Neuron (in vitro differentiated cells): ENCODE measurements around the gene MIPOL1.
"Not testable (repeated sequence)": the region's sequence is repeated elsewhere in the genome, so short reads cannot be mapped to it uniquely, and the experiment has no call there.

Experiments
- H2AFZ ChIP-seq: one replicate; pipeline ENCODE4 v1.6.1; 2013; ENCODE audit warnings: low read depth, mild to moderate bottlenecking, inconsistent platforms, low read length, moderate library complexity
- H3K27me3 ChIP-seq: one replicate; pipeline ENCODE4 v1.6.1; 2013; ENCODE audit warnings: low read length; ENCODE audit not compliant: insufficient read depth
- H3K36me3 ChIP-seq: one replicate; pipeline ENCODE4 v1.6.1; 2013; ENCODE audit warnings: low read length; ENCODE audit not compliant: insufficient read depth
- H3K4me1 ChIP-seq: one replicate; pipeline ENCODE4 v1.6.1; 2013; ENCODE audit warnings: low read length; ENCODE audit not compliant: insufficient read depth
- H3K4me3 ChIP-seq: 2 replicates; pipeline ENCODE4 v1.5.1; 2013; ENCODE audit warnings: mild to moderate bottlenecking, low read length, moderate library complexity
- H3K9me3 ChIP-seq: one replicate; pipeline ENCODE4 v1.6.1; 2013; ENCODE audit warnings: low read length

MIPOL1 gene

GRCh38 chr14:37223947-37224474, 26.3 kb downstream of the MIPOL1 start:
- Histone ChIP-seq H2AFZ (no peak overlapping the region), H3K4me3 (no peak overlapping the region), H3K36me3 (no peaks in the 10 kb centered on the region), H3K9me3 (peaks cover 7% of the 10 kb centered on the region), H3K4me1 (no peaks in the 10 kb centered on the region), H3K27me3 (no peaks in the 10 kb centered on the region)

- H3K36me3 ChIP-seq, H2AFZ ChIP-seq, H3K27me3 ChIP-seq, H3K4me1 ChIP-seq, H3K4me3 ChIP-seq, H3K9me3 ChIP-seq: not testable (repeated sequence)
Measured at GRCh38 chr14:37225668-37226067, 27.9 kb downstream of the MIPOL1 start.

GRCh38 chr14:37230551-37231194, 32.9 kb downstream of the MIPOL1 start:
- no peaks in the 10 kb centered on the region for H3K27me3 ChIP-seq
- H3K36me3 ChIP-seq = no peaks in the 10 kb centered on the region
- no peak overlapping the region for H3K4me3 ChIP-seq
- no peaks in the 10 kb centered on the region for H3K4me1 ChIP-seq
- no peaks in the 10 kb centered on the region for H3K9me3 ChIP-seq
- H2AFZ ChIP-seq = no peak overlapping the region

- Histone ChIP-seq H3K9me3 (no peaks in the 10 kb centered on the region), H3K4me3 (no peak overlapping the region), H2AFZ (no peak overlapping the region), H3K36me3 (no peaks in the 10 kb centered on the region), H3K4me1 (no peaks in the 10 kb centered on the region), H3K27me3 (no peaks in the 10 kb centered on the region)
Measured at GRCh38 chr14:37232907-37233481, 35.3 kb downstream of the MIPOL1 start.

GRCh38 chr14:37234222-37234621, 36.5 kb downstream of the MIPOL1 start:
- Histone ChIP-seq H3K27me3 (no peaks in the 10 kb centered on the region), H3K9me3 (no peaks in the 10 kb centered on the region), H3K36me3 (no peaks in the 10 kb centered on the region), H3K4me1 (no peaks in the 10 kb centered on the region), H2AFZ (no peak overlapping the region), H3K4me3 (no peak overlapping the region)

- H3K4me3 ChIP-seq, H3K9me3 ChIP-seq, H3K36me3 ChIP-seq, H3K27me3 ChIP-seq, H3K4me1 ChIP-seq, H2AFZ ChIP-seq: not testable (repeated sequence)
Measured at GRCh38 chr14:37236044-37236443, 38.3 kb downstream of the MIPOL1 start.

GRCh38 chr14:37237094-37237493, 39.4 kb downstream of the MIPOL1 start:
- Histone ChIP-seq H3K27me3 (no peaks in the 10 kb centered on the region), H3K36me3 (no peaks in the 10 kb centered on the region), H3K4me1 (no peaks in the 10 kb centered on the region), H3K4me3 (no peak overlapping the region), H2AFZ (no peak overlapping the region), H3K9me3 (no peaks in the 10 kb centered on the region)

- H3K4me1 ChIP-seq = no peaks in the 10 kb centered on the region
- no peaks in the 10 kb centered on the region for H3K36me3 ChIP-seq
- no peak overlapping the region for H2AFZ ChIP-seq
- no peaks in the 10 kb centered on the region for H3K27me3 ChIP-seq
- no peaks in the 10 kb centered on the region for H3K9me3 ChIP-seq
- H3K4me3 ChIP-seq = no peak overlapping the region
Measured at GRCh38 chr14:37237735-37238200, 40.0 kb downstream of the MIPOL1 start.

GRCh38 chr14:37241198-37241597, 43.5 kb downstream of the MIPOL1 start:
- Histone ChIP-seq H2AFZ (no peak overlapping the region), H3K27me3 (no peaks in the 10 kb centered on the region), H3K36me3 (no peaks in the 10 kb centered on the region), H3K4me3 (no peak overlapping the region), H3K9me3 (no peaks in the 10 kb centered on the region), H3K4me1 (no peaks in the 10 kb centered on the region)

GRCh38 chr14:37246427-37246829, 48.7 kb downstream of the MIPOL1 start:
- no peaks in the 10 kb centered on the region for H3K9me3 ChIP-seq
- no peaks in the 10 kb centered on the region for H3K27me3 ChIP-seq
- H3K4me3 ChIP-seq = no peak overlapping the region
- H3K36me3 ChIP-seq = no peaks in the 10 kb centered on the region
- no peaks in the 10 kb centered on the region for H3K4me1 ChIP-seq
- H2AFZ ChIP-seq = no peak overlapping the region

GRCh38 chr14:37247791-37248461, 50.2 kb downstream of the MIPOL1 start:
- H2AFZ ChIP-seq = no peak overlapping the region

GRCh38 chr14:37251775-37252174, 54.0 kb downstream of the MIPOL1 start:
- H3K27me3 ChIP-seq = no peaks in the 10 kb centered on the region
- no peaks in the 10 kb centered on the region for H3K9me3 ChIP-seq
- no peak overlapping the region for H3K4me3 ChIP-seq
- H3K36me3 ChIP-seq = no peaks in the 10 kb centered on the region
- H3K4me1 ChIP-seq = peaks cover 12% of the 10 kb centered on the region
- no peak overlapping the region for H2AFZ ChIP-seq

More at GRCh38 chr14:37247791-37248461, 50.2 kb downstream of the MIPOL1 start:
- Histone ChIP-seq H3K4me1 (no peaks in the 10 kb centered on the region), H3K27me3 (no peaks in the 10 kb centered on the region), H3K4me3 (no peak overlapping the region), H3K9me3 (no peaks in the 10 kb centered on the region), H3K36me3 (no peaks in the 10 kb centered on the region)

GRCh38 chr14:37252434-37252833, 54.7 kb downstream of the MIPOL1 start:
- no peak overlapping the region for H3K4me3 ChIP-seq
- peaks cover 18% of the 10 kb centered on the region for H3K4me1 ChIP-seq
- no peaks in the 10 kb centered on the region for H3K27me3 ChIP-seq
- no peak overlapping the region for H2AFZ ChIP-seq
- H3K36me3 ChIP-seq = no peaks in the 10 kb centered on the region
- no peaks in the 10 kb centered on the region for H3K9me3 ChIP-seq
